C4-2B (cell line): Measurements from ENCODE around the gene CTAG1A.

Experiments used
- ZFX ChIP-seq: fragments of 450-650 bp; IDR thresholded peaks from 2 replicates; pipeline ENCODE4 v1.6.1; 2017
- TF ChIP-seq, protein P1 (sequence below): fragments of 450-650 bp; conservative IDR thresholded peaks from 2 replicates; pipeline ENCODE4 v1.5.1; 2017; ENCODE audit warnings: mild to moderate bottlenecking

DNA sequence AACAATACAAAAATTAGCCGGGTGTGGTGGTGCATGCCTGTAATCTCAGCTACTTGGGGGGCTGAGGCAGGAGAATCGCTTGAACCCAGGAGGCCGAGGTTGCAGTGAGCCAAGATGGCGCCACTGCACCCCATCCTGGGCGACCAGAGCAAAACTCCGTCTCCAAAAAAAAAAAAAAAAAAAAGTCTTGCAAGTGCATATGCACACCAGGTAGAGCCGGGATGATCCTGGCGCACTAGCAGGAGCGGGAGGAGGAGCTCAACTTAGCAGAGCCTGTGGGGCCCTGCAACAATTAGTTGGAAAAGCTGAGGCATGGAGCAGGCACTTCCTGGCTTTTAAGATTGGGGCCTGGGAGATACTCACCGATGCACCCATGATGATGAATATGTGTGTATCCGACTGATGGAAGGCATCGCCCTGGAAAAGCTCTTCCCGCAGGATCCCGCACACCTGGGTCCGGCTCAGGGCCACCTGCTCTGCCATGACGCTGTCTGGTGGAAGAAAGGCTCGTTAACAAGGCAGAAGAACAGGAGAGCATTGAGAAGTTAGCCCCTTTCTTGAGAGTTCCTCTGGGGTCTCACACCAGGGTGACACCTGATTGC is 39.2 kb upstream of the CTAG1A start:
- TF ChIP-seq, protein P1, sequence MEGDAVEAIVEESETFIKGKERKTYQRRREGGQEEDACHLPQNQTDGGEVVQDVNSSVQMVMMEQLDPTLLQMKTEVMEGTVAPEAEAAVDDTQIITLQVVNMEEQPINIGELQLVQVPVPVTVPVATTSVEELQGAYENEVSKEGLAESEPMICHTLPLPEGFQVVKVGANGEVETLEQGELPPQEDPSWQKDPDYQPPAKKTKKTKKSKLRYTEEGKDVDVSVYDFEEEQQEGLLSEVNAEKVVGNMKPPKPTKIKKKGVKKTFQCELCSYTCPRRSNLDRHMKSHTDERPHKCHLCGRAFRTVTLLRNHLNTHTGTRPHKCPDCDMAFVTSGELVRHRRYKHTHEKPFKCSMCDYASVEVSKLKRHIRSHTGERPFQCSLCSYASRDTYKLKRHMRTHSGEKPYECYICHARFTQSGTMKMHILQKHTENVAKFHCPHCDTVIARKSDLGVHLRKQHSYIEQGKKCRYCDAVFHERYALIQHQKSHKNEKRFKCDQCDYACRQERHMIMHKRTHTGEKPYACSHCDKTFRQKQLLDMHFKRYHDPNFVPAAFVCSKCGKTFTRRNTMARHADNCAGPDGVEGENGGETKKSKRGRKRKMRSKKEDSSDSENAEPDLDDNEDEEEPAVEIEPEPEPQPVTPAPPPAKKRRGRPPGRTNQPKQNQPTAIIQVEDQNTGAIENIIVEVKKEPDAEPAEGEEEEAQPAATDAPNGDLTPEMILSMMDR = no peak
- no peak for TF ChIP-seq ZFX
